Measurements from ENCODE around the gene LMBRD1.

DNA sequence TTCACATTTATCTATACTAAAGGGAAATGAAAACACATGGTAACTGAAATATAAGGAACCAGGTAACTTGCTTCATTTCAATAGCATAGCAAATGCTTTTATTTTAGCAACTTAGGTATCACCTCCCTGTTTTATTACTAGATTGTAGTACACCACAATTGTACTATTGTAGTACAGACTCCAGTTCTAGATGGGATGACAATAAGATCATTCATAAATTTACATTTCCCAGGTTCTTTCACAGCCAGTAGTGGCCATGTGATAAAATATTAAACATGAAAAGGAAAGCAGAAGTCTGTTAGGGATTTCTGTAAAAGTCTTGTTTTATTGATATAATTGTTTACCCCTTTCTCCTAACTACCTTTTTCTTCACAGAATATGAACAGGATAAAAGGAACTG is 97.2 kb downstream of the LMBRD1 start:
- TF ChIP-seq ZFP30 (CRISPR knock-in tag; IDR thresholded peaks at IDR 0.05) (no peak), ARNTL (CRISPR knock-in tag; IDR thresholded peaks at IDR 0.05; ENCODE audit: borderline replicate concordance, low read depth) (no peak), POU6F1 (CRISPR knock-in tag; IDR thresholded peaks at IDR 0.05; ENCODE audit: borderline replicate concordance, low read depth) (no peak), RARB (CRISPR knock-in tag; IDR thresholded peaks at IDR 0.05) (no peak), TCF4 (CRISPR knock-in tag; IDR thresholded peaks at IDR 0.05; ENCODE audit: borderline replicate concordance) (no peak), CSDC2 (CRISPR knock-in tag; IDR thresholded peaks at IDR 0.05) (no peak), ZNF565 (CRISPR knock-in tag; conservative IDR thresholded peaks at IDR 0.05; ENCODE audit: low read depth) (no peak), ESRRG (CRISPR knock-in tag; IDR thresholded peaks at IDR 0.05) (no peak), TSHZ2 (CRISPR knock-in tag; IDR thresholded peaks at IDR 0.05) (no peak)
- TF ChIP-seq, protein P1, sequence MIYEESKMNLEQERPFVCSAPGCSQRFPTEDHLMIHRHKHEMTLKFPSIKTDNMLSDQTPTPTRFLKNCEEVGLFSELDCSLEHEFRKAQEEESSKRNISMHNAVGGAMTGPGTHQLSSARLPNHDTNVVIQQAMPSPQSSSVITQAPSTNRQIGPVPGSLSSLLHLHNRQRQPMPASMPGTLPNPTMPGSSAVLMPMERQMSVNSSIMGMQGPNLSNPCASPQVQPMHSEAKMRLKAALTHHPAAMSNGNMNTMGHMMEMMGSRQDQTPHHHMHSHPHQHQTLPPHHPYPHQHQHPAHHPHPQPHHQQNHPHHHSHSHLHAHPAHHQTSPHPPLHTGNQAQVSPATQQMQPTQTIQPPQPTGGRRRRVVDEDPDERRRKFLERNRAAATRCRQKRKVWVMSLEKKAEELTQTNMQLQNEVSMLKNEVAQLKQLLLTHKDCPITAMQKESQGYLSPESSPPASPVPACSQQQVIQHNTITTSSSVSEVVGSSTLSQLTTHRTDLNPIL (CRISPR knock-in tag; IDR thresholded peaks at IDR 0.05; ENCODE audit: low read depth), result no peak
- TF ChIP-seq, protein P2, sequence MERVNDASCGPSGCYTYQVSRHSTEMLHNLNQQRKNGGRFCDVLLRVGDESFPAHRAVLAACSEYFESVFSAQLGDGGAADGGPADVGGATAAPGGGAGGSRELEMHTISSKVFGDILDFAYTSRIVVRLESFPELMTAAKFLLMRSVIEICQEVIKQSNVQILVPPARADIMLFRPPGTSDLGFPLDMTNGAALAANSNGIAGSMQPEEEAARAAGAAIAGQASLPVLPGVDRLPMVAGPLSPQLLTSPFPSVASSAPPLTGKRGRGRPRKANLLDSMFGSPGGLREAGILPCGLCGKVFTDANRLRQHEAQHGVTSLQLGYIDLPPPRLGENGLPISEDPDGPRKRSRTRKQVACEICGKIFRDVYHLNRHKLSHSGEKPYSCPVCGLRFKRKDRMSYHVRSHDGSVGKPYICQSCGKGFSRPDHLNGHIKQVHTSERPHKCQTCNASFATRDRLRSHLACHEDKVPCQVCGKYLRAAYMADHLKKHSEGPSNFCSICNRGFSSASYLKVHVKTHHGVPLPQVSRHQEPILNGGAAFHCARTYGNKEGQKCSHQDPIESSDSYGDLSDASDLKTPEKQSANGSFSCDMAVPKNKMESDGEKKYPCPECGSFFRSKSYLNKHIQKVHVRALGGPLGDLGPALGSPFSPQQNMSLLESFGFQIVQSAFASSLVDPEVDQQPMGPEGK (CRISPR knock-in tag; IDR thresholded peaks at IDR 0.05; ENCODE audit: borderline replicate concordance), result no peak
- TF ChIP-seq, protein P3, sequence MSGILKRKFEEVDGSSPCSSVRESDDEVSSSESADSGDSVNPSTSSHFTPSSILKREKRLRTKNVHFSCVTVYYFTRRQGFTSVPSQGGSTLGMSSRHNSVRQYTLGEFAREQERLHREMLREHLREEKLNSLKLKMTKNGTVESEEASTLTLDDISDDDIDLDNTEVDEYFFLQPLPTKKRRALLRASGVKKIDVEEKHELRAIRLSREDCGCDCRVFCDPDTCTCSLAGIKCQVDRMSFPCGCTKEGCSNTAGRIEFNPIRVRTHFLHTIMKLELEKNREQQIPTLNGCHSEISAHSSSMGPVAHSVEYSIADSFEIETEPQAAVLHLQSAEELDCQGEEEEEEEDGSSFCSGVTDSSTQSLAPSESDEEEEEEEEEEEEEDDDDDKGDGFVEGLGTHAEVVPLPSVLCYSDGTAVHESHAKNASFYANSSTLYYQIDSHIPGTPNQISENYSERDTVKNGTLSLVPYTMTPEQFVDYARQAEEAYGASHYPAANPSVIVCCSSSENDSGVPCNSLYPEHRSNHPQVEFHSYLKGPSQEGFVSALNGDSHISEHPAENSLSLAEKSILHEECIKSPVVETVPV (CRISPR knock-in tag; IDR thresholded peaks at IDR 0.05), result no peak

Measured in SK-N-SH treated with all-trans-retinoic acid at 6 μM for 48 hours (cell line).